Measurements from ENCODE around the gene SLC22A7. TPM values are rescaled to one million over a fixed set of nuclear protein-coding genes. Genes with fewer than 3 reads are reported as not detected.

SLC22A7 gene
- total RNA-seq, 1 experiment from 2014 or later, result not detected

Small RNA genes within 50 kb of the gene (small RNA-seq; reads per million reads assigned to genes)
- not detected for gene RPL12P47

Other genes with a start within 250 kb of the SLC22A7 start
- gene CUL7, start 244.4 kb upstream of the SLC22A7 start, total RNA-seq (2014; rRNA removed; shearing (Covaris generic); ENCODE audit: low replicate concordance), result 20.2 and 22.2 TPM in 2 replicates
- 21.3 and 40.9 TPM in 2 replicates for gene MRPL2, start 238.8 kb upstream of the SLC22A7 start, total RNA-seq (2014; rRNA removed; shearing (Covaris generic); ENCODE audit: low replicate concordance)
- 13.8 and 29.3 TPM in 2 replicates for gene KLC4, start 238.6 kb upstream of the SLC22A7 start, total RNA-seq (2014; rRNA removed; shearing (Covaris generic); ENCODE audit: low replicate concordance)
- 3.3 and 5.3 TPM in 2 replicates for gene PTK7, start 221.9 kb upstream of the SLC22A7 start, total RNA-seq (2014; rRNA removed; shearing (Covaris generic); ENCODE audit: low replicate concordance)
- gene SRF, start 127.0 kb upstream of the SLC22A7 start, total RNA-seq (2014; rRNA removed; shearing (Covaris generic); ENCODE audit: low replicate concordance), result 27.4 and 42.5 TPM in 2 replicates
- 34.9 and 64.6 TPM in 2 replicates for gene CUL9, start 116.1 kb upstream of the SLC22A7 start, total RNA-seq (2014; rRNA removed; shearing (Covaris generic); ENCODE audit: low replicate concordance)
- gene DNPH1, start 68.8 kb upstream of the SLC22A7 start, total RNA-seq (2014; rRNA removed; shearing (Covaris generic); ENCODE audit: low replicate concordance), result 59.0 and 157 TPM in 2 replicates
- 0.34 and 1.2 TPM in 2 replicates for gene TTBK1, start 54.8 kb upstream of the SLC22A7 start, total RNA-seq (2014; rRNA removed; shearing (Covaris generic); ENCODE audit: low replicate concordance)
- 55.0 and 56.8 TPM in 2 replicates for gene CRIP3, start 10.6 kb downstream of the SLC22A7 start, total RNA-seq (2014; rRNA removed; shearing (Covaris generic); ENCODE audit: low replicate concordance)
- gene ZNF318, start 71.4 kb downstream of the SLC22A7 start, total RNA-seq (2014; rRNA removed; shearing (Covaris generic); ENCODE audit: low replicate concordance), result 54.5 and 61.8 TPM in 2 replicates
- 33.5 and 44.4 TPM in 2 replicates for gene ABCC10, start 129.3 kb downstream of the SLC22A7 start, total RNA-seq (2014; rRNA removed; shearing (Covaris generic); ENCODE audit: low replicate concordance)
- gene DLK2, start 157.3 kb downstream of the SLC22A7 start, total RNA-seq (2014; rRNA removed; shearing (Covaris generic); ENCODE audit: low replicate concordance), result 1.5 and 3.1 TPM in 2 replicates
- gene TJAP1, start 179.3 kb downstream of the SLC22A7 start, total RNA-seq (2014; rRNA removed; shearing (Covaris generic); ENCODE audit: low replicate concordance), result 16.3 and 17.3 TPM in 2 replicates
- 0.19 and 0.69 TPM in 2 replicates for gene LRRC73, start 212.1 kb downstream of the SLC22A7 start, total RNA-seq (2014; rRNA removed; shearing (Covaris generic); ENCODE audit: low replicate concordance)
- gene YIPF3, start 218.7 kb downstream of the SLC22A7 start, total RNA-seq (2014; rRNA removed; shearing (Covaris generic); ENCODE audit: low replicate concordance), result 50.3 and 66.7 TPM in 2 replicates
- gene POLR1C, start 218.8 kb downstream of the SLC22A7 start, total RNA-seq (2014; rRNA removed; shearing (Covaris generic); ENCODE audit: low replicate concordance), result 50.0 and 59.4 TPM in 2 replicates